ENCODE results near the gene GAL3ST2. TPM values are rescaled to one million over a fixed set of nuclear protein-coding genes. Genes with fewer than 3 reads are reported as not detected.
A peak's percentile ranks its signal among the peaks of the same experiment; 100 is the strongest.

Gene GAL3ST2
- total RNA-seq, 2 experiments from 2014 or later = 1.1 TPM; not detected in 1

DNA sequence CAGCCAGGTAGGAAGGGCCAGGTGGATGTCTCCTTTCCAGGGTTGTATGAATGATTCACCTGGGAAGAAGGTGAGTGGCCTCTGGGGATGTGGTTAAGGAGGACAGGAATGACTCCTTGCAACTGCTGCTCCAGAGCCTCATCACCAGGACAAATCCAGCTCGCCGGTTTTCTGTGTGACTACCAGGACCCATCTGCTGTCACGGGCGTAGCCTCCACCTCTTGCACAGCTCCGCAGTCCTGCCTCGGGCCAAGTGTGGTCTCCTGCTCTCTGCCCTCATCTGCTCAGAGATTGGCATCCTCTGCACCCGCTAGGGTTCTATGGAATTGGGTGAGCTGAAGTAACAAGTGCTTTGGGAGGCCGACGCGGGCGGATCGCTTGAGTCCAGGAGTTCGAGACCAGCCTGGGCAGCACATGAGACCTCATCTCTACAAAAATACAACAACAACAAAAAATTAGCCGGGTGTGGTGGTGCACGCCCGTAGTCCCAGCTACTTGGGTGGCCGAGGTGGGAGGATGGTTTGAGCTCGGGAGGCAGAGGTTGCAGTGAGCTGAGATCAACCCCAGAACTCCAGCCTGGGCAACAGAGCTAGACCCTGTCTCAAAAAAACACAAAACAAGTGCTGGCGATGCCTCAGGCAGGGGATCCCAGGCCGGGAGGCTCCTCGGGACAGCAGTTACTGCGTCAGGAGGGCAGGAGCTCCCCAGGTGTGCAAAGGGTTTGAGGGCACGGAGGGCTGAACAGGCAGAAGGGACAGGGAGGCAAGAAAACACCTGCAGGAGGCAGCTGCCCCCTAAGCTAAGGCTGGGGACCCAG, 43.0 kb upstream of the GAL3ST2 start:
- Histone ChIP-seq H3K9me2 (ENCODE audit: insufficient read depth, low read length) (no peaks in the 10 kb centered on the region), H3K4me2 (ENCODE audit: low read length) (peak overlapping the region; percentile 84), H3K4me3 (ENCODE audit: low read depth, low read length, poor library complexity, severe bottlenecking) (peak overlapping the region; percentile 81), H3K4me1 (ENCODE audit: insufficient read depth, low read length, poor library complexity, severe bottlenecking) (peaks cover 22% of the 10 kb centered on the region), H3K36me3 (ENCODE audit: insufficient read depth, low read length) (no peaks in the 10 kb centered on the region), H2AFZ (ENCODE audit: low read length) (peak overlapping the region; percentile 78; the same call in 1 of the 2 replicates), H3K79me2 (ENCODE audit: insufficient read depth, low read depth, low read length) (no peaks in the 10 kb centered on the region), H4K20me1 (ENCODE audit: insufficient read depth, low read length) (no peaks in the 10 kb centered on the region), H3K9me3 (ENCODE audit: low read length) (no peaks in the 10 kb centered on the region), H3K27ac (ENCODE audit: low read depth, low read length, poor library complexity, severe bottlenecking) (no peak overlapping the region)
- no TSS peak for BruUV-seq (replicated peaks)
- CTCF ChIA-PET (ENCODE audit: unreplicated experiment) = interaction anchor here (1.4 kb wide), 1 partner anchor 31 kb away, joined by 3 read pairs; no protein-coding TSS in a partner anchor
- intact Hi-C loops (cut with micrococcal nuclease; ENCODE audit: unreplicated experiment) = loop anchor here (1.0 to 2.0 kb wide), 3 partner anchors 31 to 68 kb away; partner anchors contain the start of genes DTYMK and ING5
- no peak for TF ChIP-seq EZH2phosphoT487 (IDR thresholded peaks at IDR 0.05; ENCODE audit: borderline replicate concordance, low read depth, low read length)
- TF ChIP-seq CTCF (conservative IDR thresholded peaks at IDR 0.05; ENCODE audit: low read length) = no peak
- DNase-seq (ENCODE audit: low spot score) = no peak
- POLR2A ChIA-PET = interaction anchor here (0.6 to 2.7 kb wide), 7 partner anchors 21 to 76 kb away, joined by 3 to 7 read pairs (median 4); partner anchors contain the start of genes DTYMK and ING5

- H3K9me3 ChIP-seq (ENCODE audit: low read length) = no peaks in the 10 kb centered on the region
- ChIA-PET CTCF (ENCODE audit: unreplicated experiment) (interaction anchor here (1.4 kb wide), 1 partner anchor 31 kb away, joined by 3 read pairs; no protein-coding TSS in a partner anchor), POLR2A (interaction anchor here (0.6 to 2.7 kb wide), 5 partner anchors 21 to 76 kb away, joined by 3 to 7 read pairs (median 5); partner anchors contain the start of genes DTYMK and ING5)
- H3K27ac ChIP-seq (ENCODE audit: low read depth, low read length, poor library complexity, severe bottlenecking) = no peak overlapping the region
- H3K36me3 ChIP-seq (ENCODE audit: insufficient read depth, low read length) = no peaks in the 10 kb centered on the region; the same call in 1 of the 2 replicates
- peak overlapping the region; percentile 78; the same call in 1 of the 2 replicates for H2AFZ ChIP-seq (ENCODE audit: low read length)
- BruUV-seq (replicated peaks) = no TSS peak
- peak overlapping the region; percentile 84 for H3K4me2 ChIP-seq (ENCODE audit: low read length)
- no peaks in the 10 kb centered on the region for H3K79me2 ChIP-seq (ENCODE audit: insufficient read depth, low read depth, low read length)
- H3K9me2 ChIP-seq (ENCODE audit: insufficient read depth, low read length) = no peaks in the 10 kb centered on the region
- no peak for DNase-seq (ENCODE audit: low spot score)
- peaks cover 22% of the 10 kb centered on the region for H3K4me1 ChIP-seq (ENCODE audit: insufficient read depth, low read length, poor library complexity, severe bottlenecking)
- intact Hi-C loops (cut with micrococcal nuclease; ENCODE audit: unreplicated experiment) = loop anchor here (1.0 to 2.0 kb wide), 3 partner anchors 32 to 69 kb away; partner anchors contain the start of genes DTYMK and ING5
- TF ChIP-seq EZH2phosphoT487 (IDR thresholded peaks at IDR 0.05; ENCODE audit: borderline replicate concordance, low read depth, low read length) (no peak), CTCF (conservative IDR thresholded peaks at IDR 0.05; ENCODE audit: low read length) (peak; percentile 45; the same call in 1 of the 2 replicates)
- no peaks in the 10 kb centered on the region for H4K20me1 ChIP-seq (ENCODE audit: insufficient read depth, low read length)
- peak overlapping the region; percentile 81 for H3K4me3 ChIP-seq (ENCODE audit: low read depth, low read length, poor library complexity, severe bottlenecking)
Observed at GRCh38 chr2:241734208-241734466, 42.5 kb upstream of the GAL3ST2 start.
